Mesenchymal stem cell (in vitro differentiated cells and primary cell): Measurements from ENCODE around the gene SULT1B1.

ENCODE experiments used
- DNase-seq: peaks from one replicate; pipeline ENCODE4 v3.0.0-alpha.2; 2013
- H2AFZ ChIP-seq: one replicate; pipeline ENCODE4 v1.6.1; 2013; ENCODE audit warnings: low read depth, mild to moderate bottlenecking, control low read depth, inconsistent platforms, low read length, moderate library complexity
- H2AK5ac ChIP-seq: 2 replicates; pipeline ENCODE4 v1.6.1; 2013; ENCODE audit warnings: low read length, moderate library complexity, mild to moderate bottlenecking, inconsistent platforms; ENCODE audit not compliant: severe bottlenecking
- H2BK120ac ChIP-seq: one replicate; pipeline ENCODE4 v1.6.1; 2013; ENCODE audit warnings: low read depth, mild to moderate bottlenecking, inconsistent platforms, low read length, moderate library complexity
- H2BK12ac ChIP-seq, 2 experiments: one replicate each; pipeline ENCODE4 v1.6.1; 2013; ENCODE audit warnings: inconsistent platforms in 2 of 2, low read length in 2 of 2, mild to moderate bottlenecking in 2 of 2, moderate library complexity in 2 of 2, control low read depth in 1 of 2
- H2BK15ac ChIP-seq: one replicate; pipeline ENCODE4 v1.6.1; 2013; ENCODE audit warnings: mild to moderate bottlenecking, low read depth, inconsistent platforms; ENCODE audit not compliant: poor library complexity, severe bottlenecking
- H2BK5ac ChIP-seq: 2 replicates; pipeline ENCODE4 v1.6.1; 2013; ENCODE audit warnings: low read depth, mild to moderate bottlenecking, low read length, control low read depth, inconsistent platforms; ENCODE audit not compliant: poor library complexity, severe bottlenecking
- H3K14ac ChIP-seq, 2 experiments: one replicate each; pipeline ENCODE4 v1.6.1; 2013; ENCODE audit warnings: inconsistent platforms in 2 of 2, low read length in 2 of 2, control low read depth in 1 of 2, mild to moderate bottlenecking in 1 of 2, moderate library complexity in 1 of 2
- H3K18ac ChIP-seq, 2 experiments: one replicate each; pipeline ENCODE4 v1.6.1; 2013; ENCODE audit warnings: inconsistent platforms in 2 of 2, low read length in 2 of 2, control low read depth in 1 of 2, low read depth in 1 of 2, mild to moderate bottlenecking in 1 of 2
- H3K23ac ChIP-seq, 2 experiments: one replicate each; pipeline ENCODE4 v1.6.1; 2013; ENCODE audit warnings: inconsistent platforms in 2 of 2, low read length in 2 of 2, mild to moderate bottlenecking in 2 of 2, moderate library complexity in 2 of 2, control low read depth in 1 of 2
- H3K27ac ChIP-seq: 2 replicates; pipeline ENCODE4 v1.5.1; 2013; ENCODE audit warnings: mild to moderate bottlenecking, moderate library complexity, low read length, control low read depth, inconsistent platforms; ENCODE audit not compliant: poor library complexity, severe bottlenecking
- H3K27me3 ChIP-seq, 2 experiments: 2 replicates each; pipeline versions ENCODE4 v1.6.1 to v1.7.0; 2013; ENCODE audit warnings: low read length in 2 of 2, mild to moderate bottlenecking in 2 of 2, moderate library complexity in 2 of 2, control low read depth in 1 of 2, inconsistent platforms in 1 of 2; ENCODE audit not compliant: control insufficient read depth in 1 of 2, insufficient read depth in 1 of 2
- H3K36me3 ChIP-seq, 2 experiments: 2 replicates each; pipeline versions ENCODE4 v1.6.1 to v1.7.0; 2013; ENCODE audit warnings: low read length in 2 of 2, control low read depth in 1 of 2, inconsistent platforms in 1 of 2, low read depth in 1 of 2, mild to moderate bottlenecking in 1 of 2; ENCODE audit not compliant: insufficient read depth in 2 of 2, control insufficient read depth in 1 of 2
- H3K4ac ChIP-seq, 2 experiments: one replicate each; pipeline ENCODE4 v1.6.1; 2013; ENCODE audit warnings: inconsistent platforms in 2 of 2, low read length in 2 of 2, mild to moderate bottlenecking in 2 of 2, moderate library complexity in 2 of 2, control low read depth in 1 of 2, low read depth in 1 of 2
- H3K4me1 ChIP-seq: 2 replicates; pipeline ENCODE4 v1.6.1; 2013; ENCODE audit warnings: low read depth, low read length, control low read depth; ENCODE audit not compliant: control insufficient read depth, insufficient read depth
- H3K4me2 ChIP-seq: 2 replicates; pipeline ENCODE4 v1.6.1; 2013; ENCODE audit warnings: low read length, mild to moderate bottlenecking, inconsistent platforms; ENCODE audit not compliant: poor library complexity, severe bottlenecking
- H3K4me3 ChIP-seq, 2 experiments: 2 replicates each; pipeline versions ENCODE4 v1.5.1 to v1.7.0; 2013; ENCODE audit warnings: low read length in 2 of 2, mild to moderate bottlenecking in 2 of 2, control low read depth in 1 of 2, low read depth in 1 of 2; ENCODE audit not compliant: insufficient read depth in 1 of 2
- H3K79me1 ChIP-seq: replicated peaks from 2 replicates; pipeline ENCODE4 v1.6.1; 2013; ENCODE audit warnings: mild to moderate bottlenecking, control low read depth, low read length, inconsistent platforms; ENCODE audit not compliant: poor library complexity, severe bottlenecking
- H3K9ac ChIP-seq: 2 replicates; pipeline ENCODE4 v1.7.0; 2013; ENCODE audit warnings: mild to moderate bottlenecking, low read length, moderate library complexity
- H3K9me3 ChIP-seq: 2 replicates; pipeline ENCODE4 v1.7.0; 2013; ENCODE audit warnings: mild to moderate bottlenecking, low read length; ENCODE audit not compliant: control insufficient read depth
- H4K8ac ChIP-seq: one replicate; pipeline ENCODE4 v1.6.1; 2013; ENCODE audit warnings: inconsistent platforms, mild to moderate bottlenecking, low read length, moderate library complexity
- H4K91ac ChIP-seq: one replicate; pipeline ENCODE4 v1.6.1; 2013; ENCODE audit warnings: mild to moderate bottlenecking, low read length, inconsistent platforms
- WGBS: methylation state at CpG from one replicate; pipeline ENCODE4 v1.1.7; 2013; ENCODE audit warnings: mixed read lengths; 5-methylcytosine and 5-hydroxymethylcytosine counted together

SULT1B1 gene

GRCh38 chr4:69744157-69744478, 16.3 kb downstream of the SULT1B1 start:
- Histone ChIP-seq H3K14ac (no peak overlapping the region), H2AFZ (no peak overlapping the region), H2BK12ac (no peak overlapping the region), H3K79me1 (no peaks in the 10 kb centered on the region), H3K4me1 (peaks cover 2% of the 10 kb centered on the region), H2BK15ac (no peak overlapping the region), H2BK5ac (no peak overlapping the region), H4K91ac (no peak overlapping the region), H3K9ac (no peak overlapping the region), H3K4me3 (no peak overlapping the region), H2BK120ac (no peak overlapping the region), H3K27ac (no peak overlapping the region), H3K23ac (no peak overlapping the region), H3K27me3 (no peaks in the 10 kb centered on the region), H3K4me2 (no peak overlapping the region), H3K9me3 (no peaks in the 10 kb centered on the region), H2AK5ac (no peak overlapping the region), H3K36me3 (no peaks in the 10 kb centered on the region), H3K18ac (no peak overlapping the region), H3K4ac (no peak overlapping the region), H4K8ac (no peak overlapping the region)
- WGBS, result 94% methylated on average over 11 of the region's 11 CpGs
- DNase-seq, result no peak

DNA sequence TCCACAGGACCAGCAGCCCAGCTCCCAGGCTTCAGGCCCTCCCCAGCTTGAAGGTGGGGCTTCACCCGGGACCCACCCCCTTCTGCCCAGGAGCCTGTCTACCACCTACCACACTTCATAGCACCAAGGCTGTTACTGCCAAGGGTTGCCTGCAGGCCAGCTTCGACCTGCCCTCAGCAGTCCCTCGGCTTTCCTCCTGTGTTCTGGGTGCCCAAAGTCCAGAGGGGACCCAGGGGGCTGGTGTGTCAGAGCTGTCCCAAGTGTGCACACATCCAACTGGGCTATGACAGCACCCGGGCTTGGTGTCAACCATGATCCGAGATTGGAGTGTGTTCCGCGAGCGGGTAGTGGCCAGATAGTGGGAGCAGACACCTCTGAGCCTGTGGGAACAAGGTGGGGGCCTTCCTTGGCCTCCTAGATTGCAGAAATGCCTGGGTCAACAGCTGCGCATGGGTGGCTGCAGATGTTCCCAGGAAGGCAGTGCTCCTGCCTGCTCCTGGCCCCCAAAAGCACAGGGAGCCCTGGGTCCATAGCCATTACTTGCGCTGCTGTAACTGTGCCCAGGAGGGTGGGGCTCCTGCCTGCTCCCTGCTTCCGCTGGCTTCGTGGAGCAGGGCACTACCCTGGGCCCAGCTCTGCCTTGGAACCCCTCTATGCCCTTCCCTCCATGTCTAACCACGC, 16.8 kb downstream of the SULT1B1 start:
- H2BK12ac ChIP-seq, result no peak overlapping the region
- H2BK120ac ChIP-seq, result no peak overlapping the region
- H2AFZ ChIP-seq, result no peak overlapping the region
- H3K14ac ChIP-seq, result no peak overlapping the region
- H4K91ac ChIP-seq, result no peak overlapping the region
- H3K4me1 ChIP-seq, result peaks cover 2% of the 10 kb centered on the region
- no peaks in the 10 kb centered on the region for H3K36me3 ChIP-seq
- no peak overlapping the region for H3K9ac ChIP-seq
- no peaks in the 10 kb centered on the region for H3K27me3 ChIP-seq
- no peak overlapping the region for H2BK15ac ChIP-seq
- H3K4ac ChIP-seq, result no peak overlapping the region
- no peak overlapping the region for H3K23ac ChIP-seq
- H3K27ac ChIP-seq, result no peak overlapping the region
- no peak overlapping the region for H3K4me3 ChIP-seq
- no peaks in the 10 kb centered on the region for H3K9me3 ChIP-seq
- H4K8ac ChIP-seq, result no peak overlapping the region
- no peak for DNase-seq
- WGBS, result 84% methylated on average over 13 of the region's 13 CpGs
- H3K18ac ChIP-seq, result no peak overlapping the region
- no peak overlapping the region for H2BK5ac ChIP-seq
- no peaks in the 10 kb centered on the region for H3K79me1 ChIP-seq
- H3K4me2 ChIP-seq, result no peak overlapping the region
- H2AK5ac ChIP-seq, result no peak overlapping the region

DNA sequence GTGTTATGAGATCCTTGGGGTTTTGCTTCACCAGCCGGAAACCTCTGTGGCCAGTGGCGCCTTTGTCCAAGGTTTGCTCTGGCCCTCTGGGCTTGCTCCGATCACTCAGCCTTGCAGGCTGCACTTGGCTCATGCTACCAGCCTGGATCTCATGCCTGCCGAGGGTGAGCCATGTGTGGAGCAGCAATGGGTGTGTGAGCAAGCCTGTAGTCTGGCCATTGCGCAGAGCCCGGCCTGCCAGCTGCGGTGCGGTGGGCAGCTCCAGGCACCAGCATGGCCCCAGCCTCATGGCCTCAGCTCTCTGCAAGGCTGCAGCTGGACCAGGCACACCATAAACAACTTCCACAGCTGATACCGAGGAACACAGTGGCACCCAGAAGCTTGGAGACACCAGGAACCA, 17.8 kb downstream of the SULT1B1 start:
- no peak overlapping the region for H2BK15ac ChIP-seq
- no peak overlapping the region for H3K18ac ChIP-seq
- no peak overlapping the region for H3K27ac ChIP-seq
- WGBS, result 92% methylated on average over 9 of the region's 9 CpGs
- H3K36me3 ChIP-seq, result no peaks in the 10 kb centered on the region
- no peak overlapping the region for H2BK12ac ChIP-seq
- H3K4me3 ChIP-seq, result no peak overlapping the region
- no peak overlapping the region for H3K4ac ChIP-seq
- H3K79me1 ChIP-seq, result no peaks in the 10 kb centered on the region
- no peak for DNase-seq
- no peak overlapping the region for H2AK5ac ChIP-seq
- no peak overlapping the region for H4K8ac ChIP-seq
- no peaks in the 10 kb centered on the region for H3K9me3 ChIP-seq
- no peak overlapping the region for H3K14ac ChIP-seq
- H3K9ac ChIP-seq, result no peak overlapping the region
- no peak overlapping the region for H2BK5ac ChIP-seq
- H3K4me1 ChIP-seq, result peaks cover under 1% of the 10 kb centered on the region
- H4K91ac ChIP-seq, result no peak overlapping the region
- H2BK120ac ChIP-seq, result no peak overlapping the region
- H2AFZ ChIP-seq, result no peak overlapping the region
- no peak overlapping the region for H3K23ac ChIP-seq
- no peaks in the 10 kb centered on the region for H3K27me3 ChIP-seq
- H3K4me2 ChIP-seq, result no peak overlapping the region

- Histone ChIP-seq H2BK15ac (no peak overlapping the region), H3K27me3 (no peaks in the 10 kb centered on the region), H3K23ac (no peak overlapping the region), H3K4me3 (no peak overlapping the region), H2BK5ac (no peak overlapping the region), H2AFZ (no peak overlapping the region), H3K18ac (peak overlapping the region in 1 of 2 experiments; percentile 7), H2BK12ac (no peak overlapping the region), H3K36me3 (no peaks in the 10 kb centered on the region), H3K79me1 (no peaks in the 10 kb centered on the region), H3K4me2 (no peak overlapping the region), H3K9ac (no peak overlapping the region), H3K14ac (no peak overlapping the region), H4K91ac (no peak overlapping the region), H2AK5ac (no peak overlapping the region), H2BK120ac (no peak overlapping the region), H3K9me3 (no peaks in the 10 kb centered on the region), H3K4me1 (no peaks in the 10 kb centered on the region), H3K4ac (no peak overlapping the region), H3K27ac (no peak overlapping the region), H4K8ac (no peak overlapping the region)
- WGBS, result 13% methylated on average over 1 of the region's 1 CpG
- no peak for DNase-seq
Observed at GRCh38 chr4:69738872-69739271, 21.5 kb downstream of the SULT1B1 start.
